A172 (cell line): ENCODE measurements around the gene CHTF18. TPM values are rescaled to one million over a fixed set of nuclear protein-coding genes. Genes with fewer than 3 reads are reported as not detected.
"Not testable (repeated sequence)": the region's sequence is repeated elsewhere in the genome, so short reads cannot be mapped to it uniquely, and the experiment has no call there.

Source experiments
- DNase-seq: peaks from one replicate; pipeline ENCODE4 v3.0.0-alpha.2; 2015; ENCODE audit warnings: low spot score
- total RNA-seq: library from RNA; depleted of rRNA; stranded (reverse); fragments of >200 nt; shearing (Covaris generic); gene quantifications from 2 replicates; pipeline ENCODE4 v1.2.3, GENCODE V29; 2014

CHTF18 gene
- total RNA-seq, 1 experiment from 2014 or later = 36.9 TPM

DNA sequence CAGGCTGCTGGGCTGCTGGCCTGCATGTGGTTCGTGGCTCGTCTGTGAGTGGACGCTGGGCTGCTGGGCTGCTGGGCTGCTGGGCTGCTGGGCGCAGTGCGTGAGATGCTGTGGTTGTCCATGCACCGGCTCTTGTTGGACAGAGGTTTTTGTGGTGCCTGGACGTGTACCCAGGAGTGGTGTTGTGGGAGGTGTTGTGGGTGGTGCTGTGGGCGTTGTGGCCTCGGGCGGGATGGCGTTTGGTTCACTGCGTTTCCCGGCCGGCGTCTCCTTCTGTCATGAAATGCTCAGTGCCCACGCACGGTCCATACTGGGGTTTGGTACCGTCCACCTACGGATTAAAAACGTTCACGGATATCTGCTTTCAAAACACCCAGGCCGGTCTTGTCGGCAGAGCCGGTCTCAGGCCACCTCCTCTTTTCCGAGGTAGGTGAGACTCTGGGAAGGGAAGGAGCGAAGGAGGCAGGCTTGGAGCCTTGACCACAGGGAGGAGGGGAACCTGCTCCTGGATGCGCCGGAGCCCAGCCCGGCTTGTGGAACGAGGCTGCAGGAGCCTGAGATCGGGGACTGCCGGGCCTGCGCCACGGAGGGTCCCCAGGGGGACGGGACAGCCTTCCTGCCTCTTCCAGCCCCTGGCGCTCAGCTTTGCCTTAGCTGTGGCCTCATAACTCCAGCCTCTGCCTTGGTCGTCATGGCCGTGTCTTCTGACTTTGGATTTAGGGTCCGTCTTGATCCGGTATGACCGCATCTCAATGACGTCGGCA, 41.9 kb downstream of the CHTF18 start:
- DNase-seq = no peak

- DNase-seq = no peak
Measured at GRCh38 chr16:830871-831570, 42.6 kb downstream of the CHTF18 start.

DNA sequence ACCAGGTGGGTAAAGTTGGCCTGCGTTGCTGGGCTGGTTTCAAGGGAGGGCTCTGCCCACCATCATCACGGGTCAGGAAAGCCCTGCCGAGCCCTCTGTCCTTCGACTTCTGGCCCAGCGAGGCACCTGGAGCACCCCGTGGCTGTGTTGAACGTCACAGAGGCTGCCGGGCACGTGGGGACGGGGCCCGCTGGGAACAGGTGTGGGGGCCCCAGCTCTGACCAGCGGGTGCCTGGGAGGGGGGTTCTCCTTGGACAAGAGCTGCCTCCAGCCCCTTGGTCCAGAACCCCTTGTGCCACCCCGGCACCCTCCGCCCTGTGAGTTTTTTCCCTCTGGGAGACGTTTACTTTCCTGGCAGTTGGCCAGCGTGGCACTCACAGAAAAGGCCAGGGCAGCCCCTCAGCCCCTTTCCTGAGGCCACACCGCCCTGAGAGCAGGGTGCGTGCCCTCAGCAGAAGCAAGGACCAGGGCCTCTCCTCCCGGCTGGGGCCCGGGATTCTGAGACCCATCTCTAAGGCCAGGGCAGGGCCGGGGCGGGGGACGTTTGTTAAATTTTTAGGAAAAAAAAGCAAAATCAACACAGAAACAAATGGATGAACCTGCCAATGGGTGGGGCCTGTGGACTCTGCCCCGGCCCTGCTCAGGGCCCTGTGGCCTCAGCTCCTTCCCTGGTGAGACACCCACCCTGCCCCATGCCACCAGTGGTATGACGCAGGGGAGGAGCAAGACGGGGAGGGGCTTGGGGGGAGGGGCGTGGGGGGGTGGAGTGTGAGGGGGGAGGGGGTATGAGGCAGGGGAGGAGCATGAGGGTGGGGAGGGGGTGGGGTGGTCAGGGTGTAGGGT, 43.4 kb downstream of the CHTF18 start:
- DNase-seq = no peak

DNA sequence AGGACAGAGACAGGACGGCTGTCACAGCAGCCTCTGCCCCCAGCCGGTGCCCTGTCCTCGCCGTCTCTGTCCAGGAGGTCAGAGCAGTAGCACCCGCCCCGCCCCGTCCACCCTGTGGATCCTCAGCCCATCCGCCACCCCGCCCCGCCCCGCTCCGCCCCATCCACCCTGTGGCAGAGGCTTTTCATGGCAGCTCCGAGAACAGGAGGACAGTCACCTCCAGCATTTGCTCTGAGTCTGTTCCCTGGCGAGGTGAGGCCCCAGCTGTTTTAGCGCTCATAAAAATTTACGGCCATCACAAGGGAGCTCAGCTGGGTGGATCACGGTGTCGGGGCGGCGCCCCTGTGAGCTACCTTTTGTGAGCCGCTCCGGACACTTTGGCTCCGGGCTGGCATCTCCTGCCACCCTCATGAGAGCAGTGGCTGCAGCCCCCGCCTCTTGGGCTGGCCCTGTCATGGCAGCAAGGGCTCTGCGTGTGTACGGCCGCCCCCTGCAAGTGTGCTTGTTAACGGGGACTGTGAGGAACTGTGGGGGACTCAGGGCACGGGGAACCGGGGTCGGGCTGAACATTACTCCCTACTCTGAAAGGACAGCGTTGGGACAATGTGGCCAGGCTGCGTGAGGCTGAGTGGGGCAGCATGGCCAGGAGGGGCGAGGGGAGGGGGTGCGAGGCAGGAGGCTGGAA, 44.4 kb downstream of the CHTF18 start:
- no peak for DNase-seq

DNA sequence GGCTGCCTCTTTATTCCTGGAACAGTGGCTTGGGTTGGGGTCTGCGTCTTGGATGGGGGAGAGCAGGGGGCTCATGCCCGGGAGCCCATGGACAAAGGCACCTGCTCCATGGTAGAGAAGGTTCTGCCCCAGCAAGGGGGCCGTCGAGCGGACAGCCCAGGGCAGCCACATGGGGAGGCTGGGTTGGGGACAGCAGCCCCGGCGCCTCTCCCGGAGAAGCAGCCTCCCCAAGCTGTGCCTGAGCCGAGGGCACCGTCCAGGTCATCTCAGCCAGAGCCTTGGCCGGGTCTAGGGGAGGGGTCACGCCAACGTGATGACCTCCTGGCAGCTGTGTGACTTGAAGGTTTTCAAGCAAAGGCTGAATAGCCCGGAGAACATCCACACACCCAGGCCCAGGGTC, 45.0 kb downstream of the CHTF18 start:
- DNase-seq = no peak

GRCh38 chr16:835373-835772, 47.0 kb downstream of the CHTF18 start:
- no peak for DNase-seq

DNA sequence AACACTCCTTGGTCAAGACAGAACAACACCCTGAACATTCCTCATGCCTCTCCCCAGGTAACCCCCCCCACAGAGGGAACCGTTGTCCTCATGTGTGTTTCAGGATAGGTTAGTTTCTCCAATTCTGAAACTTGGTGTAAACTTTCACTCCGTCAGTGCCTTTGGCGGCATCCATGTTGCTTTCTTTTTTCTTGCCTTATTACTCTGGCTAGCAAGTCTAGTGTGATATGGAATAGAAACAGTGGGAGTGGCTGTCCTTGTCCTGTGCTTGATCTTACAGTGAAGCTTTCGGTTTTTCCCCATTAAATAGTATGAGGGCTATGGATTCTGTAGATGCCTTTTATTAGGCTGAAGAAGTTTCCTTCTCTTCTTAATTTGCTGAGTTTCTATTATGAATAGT, 47.8 kb downstream of the CHTF18 start:
- DNase-seq = no peak

DNA sequence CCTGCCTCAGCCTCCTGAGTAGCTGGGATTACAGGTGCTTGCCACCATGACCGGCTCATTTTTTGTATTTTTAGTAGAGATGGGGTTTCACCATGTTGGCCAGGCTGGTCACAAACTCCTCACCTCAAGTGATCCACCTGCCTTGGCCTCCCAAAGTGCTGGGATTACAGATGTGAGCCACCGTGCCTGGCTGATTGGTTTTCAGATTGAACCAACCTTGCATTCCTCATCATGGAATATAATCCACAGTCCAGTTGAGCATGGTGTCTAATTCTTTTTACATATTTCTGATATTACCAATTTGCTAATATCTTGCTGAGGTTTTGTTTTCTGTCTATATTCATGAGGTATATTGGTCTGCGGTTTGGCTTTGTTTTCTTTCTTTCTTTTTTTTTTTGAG, 48.4 kb downstream of the CHTF18 start:
- DNase-seq = not testable (repeated sequence)

GRCh38 chr16:838741-839140, 50.3 kb downstream of the CHTF18 start:
- DNase-seq = no peak

DNA sequence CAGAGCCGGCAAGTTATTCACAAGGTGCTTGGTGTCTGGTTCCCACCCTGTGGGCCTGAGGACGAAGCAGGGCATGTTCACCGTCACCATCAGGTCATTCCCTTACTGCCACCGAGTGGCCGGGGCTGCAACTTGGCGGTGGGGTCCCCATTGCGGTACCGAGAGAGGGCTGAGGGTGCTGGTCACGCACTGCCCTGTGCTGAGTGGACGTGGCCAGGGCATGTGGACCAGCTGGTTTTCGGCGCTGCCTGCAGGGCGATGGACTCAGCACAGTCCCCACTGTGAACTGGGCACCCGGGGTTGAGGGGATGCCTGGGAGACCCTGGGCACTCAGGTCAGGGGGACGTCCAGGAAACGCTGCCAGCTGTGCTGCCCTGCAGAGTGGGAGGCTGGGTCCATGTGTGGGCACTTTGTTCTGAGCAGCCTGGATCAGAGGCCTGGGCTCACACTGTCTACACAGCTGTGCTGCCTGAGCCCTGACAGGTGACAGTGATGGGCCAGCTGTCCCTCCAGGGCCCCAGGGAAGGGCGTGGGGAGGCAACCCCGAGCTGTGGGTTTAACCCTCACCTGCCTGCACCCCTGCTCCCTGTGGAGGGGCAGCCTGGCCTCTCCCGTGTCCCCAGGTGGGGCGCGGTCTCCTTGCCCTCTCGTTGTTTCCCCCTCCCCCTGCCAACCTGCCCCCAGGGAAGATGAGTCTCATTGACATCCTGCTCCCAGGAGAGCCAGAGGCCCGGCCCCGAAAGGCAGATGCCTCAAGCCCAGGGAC, 51.4 kb downstream of the CHTF18 start:
- no peak for DNase-seq

- DNase-seq = no peak
Measured at GRCh38 chr16:840561-841454, 52.4 kb downstream of the CHTF18 start.

- DNase-seq = no peak
Measured at GRCh38 chr16:841455-842060, 53.1 kb downstream of the CHTF18 start.

- DNase-seq = no peak
Measured at GRCh38 chr16:842061-842476, 53.6 kb downstream of the CHTF18 start.

DNA sequence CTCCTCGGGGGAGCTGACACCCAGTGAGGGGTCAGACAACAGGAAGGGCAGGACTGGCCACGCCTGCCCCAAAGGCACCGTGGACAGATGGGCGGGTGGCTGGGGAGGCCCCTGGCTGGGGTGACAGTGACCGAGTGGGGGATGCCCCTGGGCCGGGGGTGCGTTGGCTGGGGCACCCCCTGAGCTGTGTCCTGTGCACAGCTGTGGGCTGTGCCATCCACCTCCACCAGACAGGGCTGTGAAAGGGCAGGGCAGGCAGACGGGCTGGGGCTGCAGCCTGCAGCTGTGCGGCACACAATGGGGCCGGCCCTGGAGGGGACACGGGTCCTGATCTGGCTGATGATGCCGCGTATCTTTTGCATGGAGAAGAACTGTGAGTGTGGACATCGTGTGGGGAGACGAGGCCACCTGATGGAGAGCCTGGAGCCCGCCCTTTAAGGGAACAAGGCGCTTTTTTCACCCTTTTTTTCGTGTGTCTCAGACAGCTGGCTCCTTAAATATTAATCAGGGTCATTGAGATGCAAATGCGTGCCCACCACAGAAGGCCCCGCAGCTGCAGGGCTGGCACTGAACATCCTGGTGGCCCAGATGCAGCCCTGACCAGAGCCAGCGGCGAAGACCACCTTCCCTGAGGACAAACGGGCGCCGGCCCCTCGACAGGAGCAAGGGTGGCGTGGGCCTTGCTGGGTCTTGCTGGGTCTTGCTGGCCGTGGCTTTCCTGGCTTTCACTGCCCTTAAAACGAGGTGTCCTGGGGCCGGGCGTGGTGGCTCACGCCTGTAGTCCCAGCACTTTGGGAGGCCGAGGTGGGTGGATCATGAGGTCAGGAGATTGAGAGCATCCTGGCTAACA, 54.5 kb downstream of the CHTF18 start:
- no peak for DNase-seq

DNA sequence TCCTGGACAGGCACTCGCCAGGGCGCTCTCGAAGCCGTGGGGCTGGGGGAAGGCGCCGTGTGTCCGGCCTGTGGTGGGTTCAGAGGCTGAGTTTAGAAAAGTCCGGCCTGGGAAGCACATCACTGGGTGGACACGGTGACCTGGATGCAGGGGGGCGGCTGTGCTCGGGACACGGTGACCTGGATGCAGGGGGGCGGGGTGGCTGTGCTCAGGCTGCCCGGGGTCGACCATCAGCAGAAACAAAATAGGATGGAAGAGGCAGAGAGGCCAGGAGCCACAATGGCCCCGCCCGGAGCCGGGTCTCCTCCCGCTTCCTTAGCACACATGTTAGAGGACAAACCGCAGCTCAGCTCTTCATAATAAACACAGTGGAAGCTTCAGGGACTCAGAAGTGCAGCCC, 55.4 kb downstream of the CHTF18 start:
- DNase-seq = no peak

DNA sequence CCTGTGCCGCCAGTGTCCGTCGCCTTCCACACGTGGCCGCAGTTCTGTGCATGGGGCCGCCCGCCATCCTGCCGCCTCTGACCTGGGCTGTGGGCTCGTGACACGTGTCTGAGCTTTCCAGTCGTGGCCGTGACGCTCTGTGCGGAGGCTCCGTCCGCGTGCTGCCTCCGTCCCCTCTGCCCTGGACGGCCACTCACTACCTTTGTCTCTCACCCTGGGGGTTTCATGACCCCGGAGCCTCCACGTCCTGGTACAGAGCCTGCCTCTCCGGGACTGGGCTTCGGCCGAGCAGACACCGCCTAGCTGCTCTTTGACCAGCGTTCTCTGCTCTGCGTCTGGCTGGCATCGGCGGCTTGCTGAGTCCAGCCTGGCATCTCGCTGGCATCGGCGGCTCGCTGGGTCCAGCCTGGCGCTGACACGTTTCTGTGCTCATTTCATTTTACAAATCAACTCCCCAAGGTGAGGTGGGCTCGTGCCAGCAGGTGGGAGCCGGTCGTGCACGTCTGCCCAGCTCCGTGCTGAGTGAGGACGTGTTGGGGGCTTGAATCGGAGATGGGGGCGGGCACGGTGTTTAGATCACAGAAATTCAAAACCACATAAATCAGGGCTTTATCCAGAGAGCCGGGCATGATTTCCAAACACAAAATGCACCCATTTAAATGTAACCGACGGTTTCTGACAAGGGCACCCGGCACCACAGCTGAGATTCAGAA, 56.4 kb downstream of the CHTF18 start:
- DNase-seq = no peak

DNA sequence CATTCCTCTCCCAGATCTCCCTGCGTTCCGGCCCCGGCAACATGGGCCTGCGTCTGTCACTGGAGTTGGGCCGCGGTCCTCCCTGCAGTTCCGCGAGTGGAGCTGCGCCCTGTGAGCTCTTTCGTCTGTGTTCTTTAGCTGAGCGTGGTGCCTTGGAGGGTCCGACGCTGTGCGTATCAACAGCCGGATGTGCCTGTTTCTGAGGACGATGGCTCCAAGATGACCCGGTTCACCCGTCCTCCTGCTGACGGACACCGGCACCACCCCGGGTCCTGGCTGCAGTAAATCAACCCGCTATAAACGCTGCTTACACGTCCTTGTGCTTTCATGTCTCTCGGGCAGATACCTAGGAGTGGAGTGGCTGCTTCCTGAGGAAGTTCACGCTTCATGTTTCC, 56.9 kb downstream of the CHTF18 start:
- DNase-seq = no peak

GRCh38 chr16:847151-847550, 58.7 kb downstream of the CHTF18 start:
- no peak for DNase-seq
